SK-N-SH (cell line): ENCODE measurements around the gene CLC. TPM values are rescaled to one million over a fixed set of nuclear protein-coding genes. Genes with fewer than 3 reads are reported as not detected.
"Not testable (repeated sequence)": the region's sequence is repeated elsewhere in the genome, so short reads cannot be mapped to it uniquely, and the experiment has no call there.

ENCODE experiments used
- CTCF ChIA-PET: fragments of 300-600, 350-600 bp; formaldehyde crosslinking; extraction: SDS; loops from one replicate; lab custom pipeline; 2021; lab: Yijun Ruan, JAX
- POLR2A ChIA-PET: fragments of 350-600 bp; sonication (Branson Sonifier 250); formaldehyde crosslinking; extraction: SDS; loops from one replicate; lab custom pipeline; 2020; ENCODE audit warnings: antibody characterized with exemption, inconsistent platforms; lab: Yijun Ruan, JAX
- DNase-seq: peaks from one replicate; pipeline ENCODE4 v3.0.0; 2012
- H2AFZ ChIP-seq: fragments of 200-600 bp; sonication (generic); 2 replicates; pipeline ENCODE4 v1.8.1; 2016; ENCODE audit warnings: antibody characterized with exemption, mild to moderate bottlenecking, low read depth
- H3F3A ChIP-seq: fragments of 200-600 bp; sonication (generic); replicated peaks from 2 replicates; pipeline ENCODE3; 2016; ENCODE audit warnings: antibody characterized with exemption, mild to moderate bottlenecking; ENCODE audit not compliant: insufficient read depth
- H3K27ac ChIP-seq, 2 experiments: fragments of 200-500 bp in 1 of 2; fragments of 200-600 bp in 1 of 2; sonication (Bioruptor generic) in 1 of 2; sonication (generic), shearing (Covaris generic) in 1 of 2; 2 replicates each; pipeline versions ENCODE4 v1.5.1 to v1.6.1; 2014 to 2016; ENCODE audit warnings: low read depth in 2 of 2, inconsistent platforms in 1 of 2, low read length in 1 of 2, mild to moderate bottlenecking in 1 of 2, mixed read lengths in 1 of 2
- H3K27me3 ChIP-seq: fragments of 200-600 bp; sonication (generic), shearing (Covaris generic); 2 replicates; pipeline ENCODE4 v1.6.1; 2016; ENCODE audit warnings: mixed run types; ENCODE audit not compliant: insufficient read depth
- H3K36me3 ChIP-seq, 2 experiments: fragments of 200-500 bp in 1 of 2; fragments of 200-600 bp in 1 of 2; sonication (Bioruptor generic) in 1 of 2; sonication (generic) in 1 of 2; replicated peaks in 1 of 2; 2 replicates each; pipeline versions ENCODE3 to v1.5.1; 2014 to 2016; ENCODE audit warnings: low read length in 1 of 2, mild to moderate bottlenecking in 1 of 2; ENCODE audit not compliant: insufficient read depth in 2 of 2, control insufficient read depth in 1 of 2
- H3K4me1 ChIP-seq, 2 experiments: fragments of 200-500 bp in 1 of 2; fragments of 200-600 bp in 1 of 2; sonication (Bioruptor generic) in 1 of 2; sonication (generic), shearing (Covaris generic) in 1 of 2; 2 replicates each; pipeline versions ENCODE4 v1.5.1 to v1.6.1; 2014 to 2016; ENCODE audit warnings: low read depth in 1 of 2, low read length in 1 of 2, mixed run types in 1 of 2; ENCODE audit not compliant: insufficient read depth in 2 of 2, control insufficient read depth in 1 of 2
- H3K4me2 ChIP-seq: fragments of 200-600 bp; sonication (generic), shearing (Covaris generic); 2 replicates; pipeline ENCODE4 v1.6.1; 2017; ENCODE audit warnings: mixed run types
- H3K4me3 ChIP-seq, 2 experiments: fragments of 200-500 bp in 1 of 2; fragments of 200-600 bp in 1 of 2; sonication (Bioruptor generic) in 1 of 2; sonication (generic), shearing (Covaris generic) in 1 of 2; 2 replicates each; pipeline versions ENCODE4 v1.5.1 to v1.8.1; 2014 to 2016; ENCODE audit warnings: low read depth in 2 of 2, inconsistent platforms in 1 of 2, low read length in 1 of 2, mild to moderate bottlenecking in 1 of 2, mixed read lengths in 1 of 2, moderate library complexity in 1 of 2
- H3K79me2 ChIP-seq: fragments of 200-600 bp; sonication (generic); 2 replicates; pipeline ENCODE4 v1.8.1; 2017; ENCODE audit warnings: mild to moderate bottlenecking; ENCODE audit not compliant: insufficient read depth
- H3K9ac ChIP-seq: fragments of 200-600 bp; sonication (generic); 2 replicates; pipeline ENCODE4 v1.6.1; 2017; ENCODE audit warnings: mixed run types
- H3K9me2 ChIP-seq: fragments of 200-600 bp; sonication (generic); 2 replicates; pipeline ENCODE4 v1.6.1; 2017; ENCODE audit warnings: mixed run types
- H3K9me3 ChIP-seq: fragments of 200-600 bp; sonication (generic); 2 replicates; pipeline ENCODE4 v1.6.1; 2017; ENCODE audit warnings: mixed run types, mild to moderate bottlenecking, moderate library complexity
- H4K20me1 ChIP-seq: fragments of 200-600 bp; sonication (generic); 2 replicates; pipeline ENCODE4 v1.6.1; 2017; ENCODE audit warnings: mild to moderate bottlenecking, mixed run types; ENCODE audit not compliant: insufficient read depth
- EP300 ChIP-seq, 2 experiments: IDR thresholded peaks; 2 replicates each; pipeline versions ENCODE4 v1.4.0 to v1.6.1; 2012; ENCODE audit warnings: borderline replicate concordance in 1 of 2, low read depth in 1 of 2, low read length in 1 of 2
- EZH2phosphoT487 ChIP-seq: fragments of 200-600 bp; sonication (generic); IDR thresholded peaks from 2 replicates; pipeline ENCODE4 v1.6.1; 2017; ENCODE audit warnings: low read depth, mixed run types, mild to moderate bottlenecking, antibody characterized with exemption, moderate library complexity, borderline replicate concordance
- FOSL2 ChIP-seq: IDR thresholded peaks from 2 replicates; pipeline ENCODE4 v1.4.0; 2012; ENCODE audit warnings: low read depth, mild to moderate bottlenecking, moderate library complexity, borderline replicate concordance
- FOXJ3 ChIP-seq: sonication (generic); formaldehyde crosslinking; IDR thresholded peaks from 2 replicates; pipeline ENCODE4 v1.5.1; 2020; ENCODE audit warnings: mild to moderate bottlenecking, missing genetic modification reagents
- GABPA ChIP-seq: IDR thresholded peaks from 2 replicates; pipeline ENCODE4 v1.4.0; 2012; ENCODE audit warnings: low read depth, mild to moderate bottlenecking
- JUND ChIP-seq: IDR thresholded peaks from 2 replicates; pipeline ENCODE4 v1.4.0; 2012
- MXI1 ChIP-seq: IDR thresholded peaks from 2 replicates; pipeline ENCODE4 v1.6.1; 2012; ENCODE audit warnings: mild to moderate bottlenecking, low read depth, low read length, improper control_type of control experiment
- POLR2AphosphoS5 ChIP-seq: IDR thresholded peaks from 2 replicates; pipeline ENCODE4 v1.6.1; 2012; ENCODE audit warnings: low read depth, low read length
- RAD21 ChIP-seq: IDR thresholded peaks from 2 replicates; pipeline ENCODE4 v1.6.1; 2012; ENCODE audit warnings: mild to moderate bottlenecking, low read length
- RFX5 ChIP-seq: IDR thresholded peaks from 2 replicates; pipeline ENCODE4 v1.6.1; 2012; ENCODE audit warnings: mild to moderate bottlenecking, improper control_type of control experiment, low read length
- SIN3A ChIP-seq: IDR thresholded peaks from 2 replicates; pipeline ENCODE4 v1.6.1; 2012; ENCODE audit warnings: low read depth, mild to moderate bottlenecking, low read length, moderate library complexity, borderline replicate concordance
- TAF1 ChIP-seq: IDR thresholded peaks from 2 replicates; pipeline ENCODE4 v1.6.1; 2012; ENCODE audit warnings: low read depth, mild to moderate bottlenecking, low read length, moderate library complexity, borderline replicate concordance
- TCF12 ChIP-seq: IDR thresholded peaks from 2 replicates; pipeline ENCODE4 v1.4.0; 2012
- YY1 ChIP-seq: IDR thresholded peaks from 2 replicates; pipeline ENCODE4 v1.4.0; 2012; ENCODE audit warnings: low read depth, mild to moderate bottlenecking
- WGBS: methylation state at CpG from one replicate; pipeline ENCODE4 v1.1.6; 2017; ENCODE audit warnings: low lambda C conversion rate; 5-methylcytosine and 5-hydroxymethylcytosine counted together
- polyA plus RNA-seq, 3 experiments: library from polyadenylated mRNA; depleted of rRNA; stranded (reverse); fragments of >200 nt; gene quantifications; 2 replicates each; pipeline ENCODE4 v1.2.3, GENCODE V29; 2012
- TF ChIP-seq, protein P1 (sequence below): IDR thresholded peaks from 2 replicates; pipeline ENCODE4 v1.4.0; 2012; ENCODE audit warnings: low read depth, borderline replicate concordance
- TF ChIP-seq, protein P2 (sequence below): IDR thresholded peaks from 2 replicates; pipeline ENCODE4 v1.4.0; 2012; ENCODE audit warnings: low read depth
- TF ChIP-seq, protein P3 (sequence below): IDR thresholded peaks from 2 replicates; pipeline ENCODE4; 2012

The CLC gene
- polyA plus RNA-seq, 1 of the 3 experiments (the other 2 are of a cell fraction), result not detected

DNA sequence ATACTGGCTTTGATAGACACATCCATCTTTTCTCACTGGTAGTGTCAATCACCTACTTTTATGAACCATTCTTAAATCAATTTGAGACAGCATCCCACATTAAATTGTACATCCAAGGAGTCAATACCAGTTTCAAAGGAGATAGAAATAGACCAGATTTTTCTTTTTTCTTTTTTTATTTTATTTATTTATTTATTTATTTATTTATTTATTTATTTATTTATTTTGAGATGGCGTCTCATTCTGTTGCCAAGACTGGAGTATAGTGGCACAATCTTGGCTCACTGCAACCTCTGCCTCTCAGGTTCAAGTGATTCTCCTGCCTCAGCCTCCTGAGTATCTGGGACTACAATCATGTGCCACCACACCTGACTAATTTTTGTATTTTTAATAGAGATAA, 24.0 kb upstream of the CLC start:
- H3K9me2 ChIP-seq, CTCF ChIA-PET, H3K9me3 ChIP-seq, POLR2A ChIA-PET, H3K79me2 ChIP-seq, H3K36me3 ChIP-seq, H3K9ac ChIP-seq, H3K27me3 ChIP-seq, H3K27ac ChIP-seq, H3F3A ChIP-seq, H4K20me1 ChIP-seq, H3K4me2 ChIP-seq, H3K4me1 ChIP-seq, DNase-seq, H3K4me3 ChIP-seq, H2AFZ ChIP-seq: not testable (repeated sequence)
- WGBS, result 3% methylated on average over 1 of the region's 1 CpG

DNA sequence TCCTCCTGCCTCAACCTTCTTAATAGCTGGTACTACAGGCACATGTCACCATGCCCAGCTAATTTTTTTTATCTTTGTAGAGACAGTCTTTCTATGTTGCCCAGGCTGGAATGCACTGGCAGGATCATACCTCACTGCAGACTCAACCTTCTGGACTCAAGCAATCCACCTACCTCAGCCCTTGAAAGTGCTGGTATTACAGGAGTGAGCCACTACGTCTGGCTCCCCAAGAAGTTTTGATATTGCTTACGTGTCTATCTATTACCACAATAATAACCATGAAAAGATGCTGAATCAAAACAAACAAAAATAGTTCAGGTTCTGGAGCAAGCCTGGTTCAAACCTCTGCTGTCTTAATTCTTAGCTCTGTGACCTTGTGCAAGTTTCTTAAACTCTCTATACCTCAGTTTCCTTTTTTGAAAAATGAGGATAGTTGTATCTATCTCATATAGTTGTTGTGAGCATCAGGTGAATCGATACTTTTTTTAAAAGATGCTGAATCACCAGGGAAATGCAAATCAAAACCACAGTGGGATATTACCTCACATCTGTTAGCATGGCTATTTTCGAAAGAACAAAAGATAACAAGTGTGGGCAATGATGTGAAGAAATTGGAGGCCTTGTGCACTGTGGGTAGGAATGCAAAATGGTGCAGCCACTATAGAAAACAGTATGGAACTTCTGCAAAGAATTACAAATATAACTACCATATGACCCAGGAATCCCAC, 21.8 kb upstream of the CLC start:
- no peak overlapping the region for H3K9ac ChIP-seq
- H4K20me1 ChIP-seq, result no peaks in the 10 kb centered on the region
- H3K27me3 ChIP-seq, result peaks cover 11% of the 10 kb centered on the region; the same call in 1 of the 2 replicates
- no peaks in the 10 kb centered on the region for H3K9me2 ChIP-seq
- TF ChIP-seq, protein P1, sequence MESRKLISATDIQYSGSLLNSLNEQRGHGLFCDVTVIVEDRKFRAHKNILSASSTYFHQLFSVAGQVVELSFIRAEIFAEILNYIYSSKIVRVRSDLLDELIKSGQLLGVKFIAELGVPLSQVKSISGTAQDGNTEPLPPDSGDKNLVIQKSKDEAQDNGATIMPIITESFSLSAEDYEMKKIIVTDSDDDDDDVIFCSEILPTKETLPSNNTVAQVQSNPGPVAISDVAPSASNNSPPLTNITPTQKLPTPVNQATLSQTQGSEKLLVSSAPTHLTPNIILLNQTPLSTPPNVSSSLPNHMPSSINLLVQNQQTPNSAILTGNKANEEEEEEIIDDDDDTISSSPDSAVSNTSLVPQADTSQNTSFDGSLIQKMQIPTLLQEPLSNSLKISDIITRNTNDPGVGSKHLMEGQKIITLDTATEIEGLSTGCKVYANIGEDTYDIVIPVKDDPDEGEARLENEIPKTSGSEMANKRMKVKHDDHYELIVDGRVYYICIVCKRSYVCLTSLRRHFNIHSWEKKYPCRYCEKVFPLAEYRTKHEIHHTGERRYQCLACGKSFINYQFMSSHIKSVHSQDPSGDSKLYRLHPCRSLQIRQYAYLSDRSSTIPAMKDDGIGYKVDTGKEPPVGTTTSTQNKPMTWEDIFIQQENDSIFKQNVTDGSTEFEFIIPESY, result no peak
- TF ChIP-seq GABPA, result no peak
- TF ChIP-seq, protein P2, sequence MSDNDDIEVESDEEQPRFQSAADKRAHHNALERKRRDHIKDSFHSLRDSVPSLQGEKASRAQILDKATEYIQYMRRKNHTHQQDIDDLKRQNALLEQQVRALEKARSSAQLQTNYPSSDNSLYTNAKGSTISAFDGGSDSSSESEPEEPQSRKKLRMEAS, result no peak
- no peak for TF ChIP-seq FOXJ3
- TF ChIP-seq EP300 (IDR thresholded peaks at IDR 0.05; ENCODE audit: borderline replicate concordance in 1 of 2, low read depth in 1 of 2, low read length in 1 of 2), result no peak
- no peak for TF ChIP-seq FOSL2
- TF ChIP-seq SIN3A, result no peak
- no peak for TF ChIP-seq RFX5
- TF ChIP-seq TAF1, result no peak
- TF ChIP-seq POLR2AphosphoS5, result no peak
- no peak for TF ChIP-seq RAD21
- TF ChIP-seq YY1, result no peak
- no peak for TF ChIP-seq JUND
- no peak for TF ChIP-seq MXI1
- TF ChIP-seq, protein P3, sequence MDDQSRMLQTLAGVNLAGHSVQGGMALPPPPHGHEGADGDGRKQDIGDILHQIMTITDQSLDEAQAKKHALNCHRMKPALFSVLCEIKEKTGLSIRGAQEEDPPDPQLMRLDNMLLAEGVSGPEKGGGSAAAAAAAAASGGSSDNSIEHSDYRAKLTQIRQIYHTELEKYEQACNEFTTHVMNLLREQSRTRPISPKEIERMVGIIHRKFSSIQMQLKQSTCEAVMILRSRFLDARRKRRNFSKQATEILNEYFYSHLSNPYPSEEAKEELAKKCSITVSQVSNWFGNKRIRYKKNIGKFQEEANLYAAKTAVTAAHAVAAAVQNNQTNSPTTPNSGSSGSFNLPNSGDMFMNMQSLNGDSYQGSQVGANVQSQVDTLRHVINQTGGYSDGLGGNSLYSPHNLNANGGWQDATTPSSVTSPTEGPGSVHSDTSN, result no peak
- TF ChIP-seq TCF12, result no peak
- TF ChIP-seq EZH2phosphoT487, result no peak
- no peaks in the 10 kb centered on the region for H3K36me3 ChIP-seq
- H3K4me3 ChIP-seq, result no peak overlapping the region
- 2% methylated on average over 4 of the region's 4 CpGs for WGBS
- H3K9me3 ChIP-seq, result no peaks in the 10 kb centered on the region
- no peak overlapping the region for H3K27ac ChIP-seq
- H3K79me2 ChIP-seq, result no peaks in the 10 kb centered on the region
- no peak overlapping the region for H3K4me2 ChIP-seq
- ChIA-PET CTCF (no interaction called here), POLR2A (no interaction called here)
- no peak overlapping the region for H2AFZ ChIP-seq
- H3K4me1 ChIP-seq, result no peaks in the 10 kb centered on the region
- H3F3A ChIP-seq, result no peaks in the 10 kb centered on the region
- DNase-seq, result no peak
